Pancreas (tissue), 10 donors: ENCODE data around the gene BCORL1. TPM values are rescaled to one million over a fixed set of nuclear protein-coding genes. Genes with fewer than 3 reads are reported as not detected.

Source experiments
- ATAC-seq, 4 donors: fragments of 200-7000 bp; cut with Tn5 transposase; one replicate each; pipeline versions ENCODE4 v1.8.0 to v1.9.1; 2020; ENCODE audit warnings: mild to moderate bottlenecking in 4 of 4, moderate library complexity in 4 of 4
- DNase-seq, 6 donors: peaks; one replicate each; pipeline ENCODE4 v3.0.0-alpha.2; 2020
- FAIRE-seq: peaks from 2 replicates; lab custom pipeline; 2012; peaks lifted over from hg19 to GRCh38; lab: Jason Lieb, UNC
- H3K27ac ChIP-seq, 4 donors: fragments of 200-600 bp; sonication (generic); 1 replicate in 3 of 4; 2 replicates in 1 of 4; pipeline versions ENCODE4 v1.5.0 to v1.8.0; 2020
- H3K27me3 ChIP-seq, 4 donors: fragments of 200-600 bp; one replicate each; pipeline ENCODE4 v1.8.0; 2021
- H3K36me3 ChIP-seq, 3 donors: fragments of 200-600 bp; sonication (generic) in 1 of 3; one replicate each; pipeline versions ENCODE4 v1.5.0 to v1.8.0; 2020 to 2021
- H3K4me1 ChIP-seq, 3 donors: fragments of 200-600 bp; one replicate each; pipeline ENCODE4 v1.8.0; 2021
- H3K4me3 ChIP-seq, 4 donors: fragments of 200-600 bp; sonication (generic) in 2 of 4; one replicate each; pipeline versions ENCODE4 v1.5.0 to v1.8.0; 2020 to 2021
- H3K9me3 ChIP-seq, 4 donors: fragments of 200-600 bp; one replicate each; pipeline ENCODE4 v1.8.0; 2021
- CTCF ChIP-seq, 4 donors: fragments of 200-600 bp; sonication (generic) in 3 of 4; IDR thresholded peaks; one replicate each; pipeline versions ENCODE4 v1.5.0 to v1.8.0; 2021; ENCODE audit warnings: antibody characterized with exemption in 4 of 4
- WGBS, 2 donors: extraction: QIAGEN DNeasy Blood & Tissue Kit; methylation state at CpG; one replicate each; pipeline ENCODE4 v1.1.7; 2013; 5-methylcytosine and 5-hydroxymethylcytosine counted together
- intact Hi-C, 3 donors: fragments of 100-400 bp; cut with DNase I; formaldehyde crosslinking; loops; one replicate each; pipeline versions ENCODE4 v1.11.1 to v1.14.2; 2022
- polyA plus RNA-seq, 2 donors: library from polyadenylated mRNA; stranded (reverse); fragments of 200-250 nt; gene quantifications; one replicate each; pipeline ENCODE4 v1.2.3, GENCODE V29; 2013
- total RNA-seq, 6 donors: library from RNA; stranded (reverse); fragmentation: NEBNext Ultra II Directional in 4 of 6; extraction: Animal tissue kit (Norgen Biotek cat#: 25700) in 4 of 6; gene quantifications; one replicate each; pipeline versions ENCODE4 v1.2.1 to v1.2.4, GENCODE V29; 2021 to 2023
- donor health status: healthy with polysubstance abuse.
- donor health status: DM: no; HTN: no; CAD: no; lungs with moderate emphysema.
- donor health status: DM: no; HTN: no; CAD: no.
- donor health status: control.
- donor health status: control.
- donor health status: Bipolar disorder and iron deficiency.
- donor health status: DM: yes; HTN: yes; CAD: no.
- donor health status: DM: no; HTN: no; CAD: no.
- donor health status: DM: no; HTN: no; CAD: no.
- donor health status: DM: yes; HTN: yes; CAD: no.

Gene BCORL1
- total and polyA plus RNA-seq, 8 donors, result 1.7 to 11.1 (median 5.6) TPM

GRCh38 chrX:129934952-129935351 is 47.5 kb upstream of the BCORL1 start:
- no peak overlapping the region for H3K4me3 ChIP-seq
- no peaks in the 10 kb centered on the region for H3K4me1 ChIP-seq
- WGBS, 2 donors, result 61 to 85% methylated on average over 5 of the region's 5 CpGs
- DNase-seq, result no peak
- no peak for TF ChIP-seq CTCF (IDR thresholded peaks at IDR 0.05)
- H3K9me3 ChIP-seq, result no peaks in the 10 kb centered on the region
- no peaks in the 10 kb centered on the region for H3K36me3 ChIP-seq
- intact Hi-C loops, result no loop called here
- no peak for FAIRE-seq
- H3K27ac ChIP-seq, result no peak overlapping the region
- no peaks in the 10 kb centered on the region for H3K27me3 ChIP-seq
- no peak for ATAC-seq

GRCh38 chrX:129938081-129938480 is 44.4 kb upstream of the BCORL1 start:
- no peaks in the 10 kb centered on the region for H3K9me3 ChIP-seq
- ATAC-seq, result no peak
- no peak for TF ChIP-seq CTCF (IDR thresholded peaks at IDR 0.05)
- no peak overlapping the region for H3K27ac ChIP-seq
- intact Hi-C loops, result no loop called here
- H3K4me3 ChIP-seq, result no peak overlapping the region
- FAIRE-seq, result no peak
- 62 to 72% methylated on average over 4 of the region's 4 CpGs for WGBS, 2 donors
- no peaks in the 10 kb centered on the region for H3K36me3 ChIP-seq
- no peak for DNase-seq
- H3K4me1 ChIP-seq, result no peaks in the 10 kb centered on the region
- H3K27me3 ChIP-seq, result peaks cover 0 to 3% (median 1%) of the 10 kb centered on the region in 4 donors

GRCh38 chrX:129939986-129940385 is 42.4 kb upstream of the BCORL1 start:
- no peak for ATAC-seq
- 37 to 44% methylated on average over 8 of the region's 8 CpGs for WGBS, 2 donors
- H3K4me1 ChIP-seq, result no peaks in the 10 kb centered on the region
- H3K9me3 ChIP-seq, result no peaks in the 10 kb centered on the region
- no peak for TF ChIP-seq CTCF (IDR thresholded peaks at IDR 0.05)
- intact Hi-C loops, result no loop called here
- no peak for FAIRE-seq
- no peak overlapping the region for H3K27ac ChIP-seq
- H3K27me3 ChIP-seq, result peaks cover 0 to 3% (median 1%) of the 10 kb centered on the region in 4 donors
- H3K4me3 ChIP-seq, result no peak overlapping the region
- DNase-seq, result no peak
- H3K36me3 ChIP-seq, result no peaks in the 10 kb centered on the region

- no peak overlapping the region for H3K4me3 ChIP-seq
- 67 to 72% methylated on average over 2 of the region's 2 CpGs for WGBS, 2 donors
- no peak for TF ChIP-seq CTCF (IDR thresholded peaks at IDR 0.05)
- peaks cover 0 to 3% (median 1%) of the 10 kb centered on the region in 4 donors for H3K27me3 ChIP-seq
- intact Hi-C loops, result no loop called here
- H3K9me3 ChIP-seq, result no peaks in the 10 kb centered on the region
- H3K27ac ChIP-seq, result no peak overlapping the region
- no peak for ATAC-seq
- DNase-seq, result no peak
- no peak for FAIRE-seq
- H3K36me3 ChIP-seq, result no peaks in the 10 kb centered on the region
- no peaks in the 10 kb centered on the region for H3K4me1 ChIP-seq
Observed at GRCh38 chrX:129940721-129941120, 41.7 kb upstream of the BCORL1 start.

- no peaks in the 10 kb centered on the region for H3K4me1 ChIP-seq
- DNase-seq, result no peak
Observed at GRCh38 chrX:129945131-129945530, 37.3 kb upstream of the BCORL1 start.

More at GRCh38 chrX:129945131-129945530, 37.3 kb upstream of the BCORL1 start:
- WGBS, 2 donors, result 76 to 79% methylated on average over 1 of the region's 1 CpG
- TF ChIP-seq CTCF (IDR thresholded peaks at IDR 0.05), result no peak
- H3K36me3 ChIP-seq, result no peaks in the 10 kb centered on the region
- intact Hi-C loops, result no loop called here
- H3K27ac ChIP-seq, result no peak overlapping the region
- FAIRE-seq (no peak), ATAC-seq (no peak)
- no peak overlapping the region for H3K4me3 ChIP-seq
- no peaks in the 10 kb centered on the region for H3K9me3 ChIP-seq
- peaks cover 0 to 3% (median 1%) of the 10 kb centered on the region in 4 donors for H3K27me3 ChIP-seq
